Activated naive CD4-positive, alpha-beta T cell treated with Interleukin-2 at 50 U/mL for 16 hours (primary cell): ENCODE data around the gene API5.

ENCODE experiments used
- DNase-seq: peaks from one replicate; pipeline ENCODE4 v3.0.0-alpha.2; 2020

The API5 gene

GRCh38 chr11:43360361-43361032 lies 48.7 kb downstream of the API5 start:
- no peak for DNase-seq

GRCh38 chr11:43366677-43367076 lies 54.9 kb downstream of the API5 start:
- no peak for DNase-seq

GRCh38 chr11:43367382-43368178 lies 55.8 kb downstream of the API5 start:
- no peak for DNase-seq

- DNase-seq, result no peak
Measured at GRCh38 chr11:43376065-43376464, 64.3 kb downstream of the API5 start.

- no peak for DNase-seq
Measured at GRCh38 chr11:43376594-43376993, 64.8 kb downstream of the API5 start.

GRCh38 chr11:43377389-43377788 lies 65.6 kb downstream of the API5 start:
- DNase-seq, result no peak

GRCh38 chr11:43378897-43379296 lies 67.1 kb downstream of the API5 start:
- no peak for DNase-seq

GRCh38 chr11:43381802-43382201 lies 70.0 kb downstream of the API5 start:
- DNase-seq, result no peak

GRCh38 chr11:43382614-43383013 lies 70.8 kb downstream of the API5 start:
- no peak for DNase-seq

- DNase-seq, result no peak
Measured at GRCh38 chr11:43384393-43384792, 72.6 kb downstream of the API5 start.

- no peak for DNase-seq
Measured at GRCh38 chr11:43392713-43393112, 80.9 kb downstream of the API5 start.

GRCh38 chr11:43393765-43394355 lies 82.1 kb downstream of the API5 start:
- no peak for DNase-seq
